Nephron (organoid): ENCODE results near the gene MMAA.
A peak's percentile ranks its signal among the peaks of the same experiment; 100 is the strongest.

ENCODE experiments used
- H3K27ac Mint-ChIP-seq, 3 experiments: 2 replicates each; pipeline ENCODE4 v1.8.0; 2020; ENCODE audit warnings: mixed read lengths in 3 of 3, mild to moderate bottlenecking in 2 of 3, moderate library complexity in 1 of 3
- H3K27me3 Mint-ChIP-seq: 2 replicates; pipeline ENCODE4 v1.8.0; 2021; ENCODE audit warnings: low read depth, mild to moderate bottlenecking, moderate library complexity, mixed read lengths
- H3K36me3 Mint-ChIP-seq: 2 replicates; pipeline ENCODE4 v1.8.0; 2020; ENCODE audit warnings: low read depth, mixed read lengths
- H3K4me1 Mint-ChIP-seq: 2 replicates; pipeline ENCODE4 v1.8.0; 2020; ENCODE audit warnings: mixed read lengths
- H3K4me3 Mint-ChIP-seq, 3 experiments: 2 replicates each; pipeline ENCODE4 v1.8.0; 2020; ENCODE audit warnings: mild to moderate bottlenecking in 3 of 3, mixed read lengths in 3 of 3, moderate library complexity in 2 of 3
- H3K9me3 Mint-ChIP-seq: 2 replicates; pipeline ENCODE4 v1.8.0; 2020; ENCODE audit warnings: mixed read lengths
- CTCF ChIP-seq, 3 experiments: fragments of 200-600 bp; sonication (generic); IDR thresholded peaks; one replicate each; pipeline ENCODE4 v1.5.0; 2021; ENCODE audit warnings: antibody characterized with exemption in 3 of 3; ENCODE audit not compliant: unreplicated experiment in 3 of 3

Gene MMAA

DNA sequence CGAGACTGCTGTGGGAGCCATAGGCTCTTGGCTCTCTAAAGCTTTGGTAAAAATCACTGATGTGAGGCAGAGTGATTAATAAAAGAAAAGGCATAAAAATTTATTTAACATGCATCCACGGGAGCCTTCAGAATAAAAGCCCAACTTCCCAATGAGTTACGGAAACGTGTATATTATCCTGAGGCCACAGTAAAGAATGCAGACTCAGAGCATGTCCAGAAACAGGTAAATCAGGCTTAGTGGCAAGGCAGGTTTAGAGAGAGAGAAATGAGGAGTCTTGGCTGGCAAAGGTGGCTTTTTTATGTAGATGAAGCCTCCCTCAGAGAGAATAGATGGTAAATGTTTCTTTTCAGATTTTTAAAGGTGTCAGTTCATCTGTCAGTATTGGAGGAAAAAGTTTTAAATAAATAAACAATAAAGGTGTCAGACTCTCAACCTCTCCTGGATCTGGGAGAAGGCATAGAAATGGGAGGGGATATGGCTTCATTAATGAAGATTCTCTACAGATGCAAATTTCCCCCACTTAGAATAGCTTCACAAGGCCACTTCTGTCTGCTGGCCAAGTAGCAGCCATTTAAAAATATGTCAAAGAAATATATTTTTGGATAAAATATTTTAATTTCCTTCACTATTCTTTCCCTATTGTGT is 84.8 kb downstream of the MMAA start:
- no peaks in the 10 kb centered on the region for H3K36me3 Mint-ChIP-seq
- H3K4me3 Mint-ChIP-seq, result no peak overlapping the region
- H3K27me3 Mint-ChIP-seq, result peaks cover 4% of the 10 kb centered on the region
- peak overlapping the region in 1 of 3 experiments; percentile 17 for H3K27ac Mint-ChIP-seq
- TF ChIP-seq CTCF (IDR thresholded peaks at IDR 0.05; ENCODE audit: unreplicated experiment in 3 of 3), result no peak
- H3K4me1 Mint-ChIP-seq, result no peaks in the 10 kb centered on the region
- peaks cover 5% of the 10 kb centered on the region for H3K9me3 Mint-ChIP-seq

DNA sequence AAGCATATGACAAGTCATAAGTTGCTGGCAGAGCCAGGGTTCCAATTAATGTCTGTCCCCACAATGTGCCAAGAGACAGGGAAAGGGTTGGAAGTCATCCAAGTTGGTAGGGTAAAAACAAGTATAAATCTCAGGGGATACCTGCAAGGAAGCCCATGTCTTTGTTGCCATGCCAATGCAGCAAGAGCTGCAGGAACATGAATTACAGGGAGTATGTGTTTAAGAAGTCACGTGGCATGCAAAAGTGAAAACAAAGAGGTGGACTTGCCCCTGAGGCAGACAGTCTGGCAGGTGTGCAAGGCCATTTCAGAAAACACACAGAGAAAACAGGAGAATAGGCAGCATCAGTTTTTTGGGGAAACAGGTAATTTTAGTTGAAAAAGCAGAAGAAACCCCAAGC is 90.2 kb downstream of the MMAA start:
- H3K36me3 Mint-ChIP-seq, result no peaks in the 10 kb centered on the region
- no peaks in the 10 kb centered on the region for H3K4me1 Mint-ChIP-seq
- H3K9me3 Mint-ChIP-seq, result peaks cover 28% of the 10 kb centered on the region
- peak overlapping the region in 1 of 3 experiments; percentile 24 for H3K27ac Mint-ChIP-seq
- H3K27me3 Mint-ChIP-seq, result no peaks in the 10 kb centered on the region
- no peak for TF ChIP-seq CTCF (IDR thresholded peaks at IDR 0.05; ENCODE audit: unreplicated experiment in 3 of 3)
- H3K4me3 Mint-ChIP-seq, result no peak overlapping the region
